GM18508 (cell line): Measurements from ENCODE around the gene ORAI1.
"Not testable (repeated sequence)": the region's sequence is repeated elsewhere in the genome, so short reads cannot be mapped to it uniquely, and the experiment has no call there.

Experiments
- ATAC-seq: cut with Tn5 transposase; IDR thresholded peaks from one replicate; pipeline ENCODE4 v1.9.1; 2021; ENCODE audit warnings: moderate number of reproducible peaks; ENCODE audit not compliant: insufficient read depth, unreplicated experiment

ORAI1 gene

GRCh38 chr12:121602766-121603165 lies 23.6 kb upstream of the ORAI1 start:
- no peak for ATAC-seq

- ATAC-seq, result no peak
Measured at GRCh38 chr12:121603581-121603980, 22.7 kb upstream of the ORAI1 start.

GRCh38 chr12:121608301-121608700 lies 18.0 kb upstream of the ORAI1 start:
- no peak for ATAC-seq

GRCh38 chr12:121610239-121611149 lies 15.8 kb upstream of the ORAI1 start:
- no peak for ATAC-seq

GRCh38 chr12:121611306-121611705 lies 15.0 kb upstream of the ORAI1 start:
- no peak for ATAC-seq

- ATAC-seq, result no peak
Measured at GRCh38 chr12:121613462-121613861, 12.9 kb upstream of the ORAI1 start.

GRCh38 chr12:121614872-121615467 lies 11.4 kb upstream of the ORAI1 start:
- no peak for ATAC-seq

- no peak for ATAC-seq
Measured at GRCh38 chr12:121618659-121619233, 7.6 kb upstream of the ORAI1 start.

- ATAC-seq, result no peak
Measured at GRCh38 chr12:121620333-121620891, 5.9 kb upstream of the ORAI1 start.

- ATAC-seq, result peak; percentile 3
Measured at GRCh38 chr12:121626853-121627640, 717 bp downstream of the ORAI1 start.

GRCh38 chr12:121628037-121628436 lies 1.7 kb downstream of the ORAI1 start:
- no peak for ATAC-seq

GRCh38 chr12:121628536-121628935 lies 2.2 kb downstream of the ORAI1 start:
- no peak for ATAC-seq

- no peak for ATAC-seq
Measured at GRCh38 chr12:121630791-121631355, 4.5 kb downstream of the ORAI1 start.

GRCh38 chr12:121632069-121632970 lies 6.0 kb downstream of the ORAI1 start:
- ATAC-seq, result no peak

GRCh38 chr12:121633833-121634196 lies 7.5 kb downstream of the ORAI1 start:
- not testable (repeated sequence) for ATAC-seq

GRCh38 chr12:121634836-121635235 lies 8.5 kb downstream of the ORAI1 start:
- no peak for ATAC-seq

GRCh38 chr12:121637231-121637914 lies 11.0 kb downstream of the ORAI1 start:
- ATAC-seq, result no peak
